T-cell (primary cell): Measurements from ENCODE around the gene HUWE1. TPM values are rescaled to one million over a fixed set of nuclear protein-coding genes. Genes with fewer than 3 reads are reported as not detected.
A peak's percentile ranks its signal among the peaks of the same experiment; 100 is the strongest.

Experiments
- ATAC-seq, 4 experiments: fragments of 200-7000 bp in 3 of 4; fragments of 150-1000 bp in 1 of 4; cut with Tn5 transposase; replicated peaks in 1 of 4; 1 replicate in 3 of 4; 2 replicates in 1 of 4; pipeline ENCODE4 v1.10.0; 2021; ENCODE audit warnings: moderate library complexity in 3 of 4, mild to moderate bottlenecking in 2 of 4, moderate number of reproducible peaks in 1 of 4
- CTCF ChIA-PET, 2 donors: fragments of 300-600 bp; sonication (Branson Sonifier 250); formaldehyde crosslinking; loops; one replicate each; lab custom pipeline; 2022; ENCODE audit warnings: antibody characterized with exemption in 2 of 2; lab: Charles Lee
- POLR2A ChIA-PET, 2 donors: fragments of 300-600 bp; sonication (Branson Sonifier 250); formaldehyde crosslinking; loops; one replicate each; lab custom pipeline; 2022; ENCODE audit warnings: antibody characterized with exemption in 2 of 2; lab: Charles Lee
- DNase-seq, 35 experiments: peaks; one replicate each; pipeline versions ENCODE4 v3.0.0 to v3.0.0-alpha.2; 2013 to 2023
- H3K27ac ChIP-seq: one replicate; pipeline ENCODE4 v1.5.1; 2013; ENCODE audit warnings: low read length
- H3K27me3 ChIP-seq, 2 experiments: replicated peaks in 1 of 2; 1 replicate in 1 of 2; 2 replicates in 1 of 2; pipeline versions ENCODE4 v1.6.1 to v1.7.0; 2013; ENCODE audit warnings: low read length in 1 of 2, mixed read lengths in 1 of 2; ENCODE audit not compliant: control insufficient read depth in 2 of 2, insufficient read depth in 2 of 2; ENCODE audit errors: extremely low read depth in 1 of 2
- H3K36me3 ChIP-seq, 2 donors: 1 replicate in 1 of 2; 2 replicates in 1 of 2; pipeline versions ENCODE4 v1.6.1 to v1.7.0; 2013; ENCODE audit warnings: low read length in 1 of 2; ENCODE audit not compliant: control insufficient read depth in 2 of 2, insufficient read depth in 1 of 2; ENCODE audit errors: extremely low read depth in 1 of 2
- H3K4me1 ChIP-seq, 2 experiments: 1 replicate in 1 of 2; 2 replicates in 1 of 2; pipeline versions ENCODE4 v1.6.1 to v1.7.0; 2013; ENCODE audit warnings: low read length in 2 of 2, mixed read lengths in 1 of 2; ENCODE audit not compliant: insufficient read depth in 2 of 2, control insufficient read depth in 1 of 2; ENCODE audit errors: extremely low read depth in 1 of 2
- H3K4me3 ChIP-seq, 2 donors: 1 replicate in 1 of 2; 2 replicates in 1 of 2; pipeline versions ENCODE4 v1.5.1 to v1.7.0; 2013; ENCODE audit warnings: mild to moderate bottlenecking in 2 of 2, low read length in 1 of 2, moderate library complexity in 1 of 2; ENCODE audit not compliant: control insufficient read depth in 1 of 2; ENCODE audit errors: extremely low read depth in 1 of 2
- H3K9me3 ChIP-seq: 2 replicates; pipeline ENCODE4 v1.7.0; 2013
- H3K27ac Mint-ChIP-seq, 2 donors: one replicate each; pipeline ENCODE4 v1.8.0; 2020 to 2021; ENCODE audit warnings: mild to moderate bottlenecking in 2 of 2, mixed read lengths in 2 of 2
- H3K27me3 Mint-ChIP-seq, 2 donors: one replicate each; pipeline ENCODE4 v1.8.0; 2021 to 2022; ENCODE audit warnings: mixed read lengths in 2 of 2
- H3K36me3 Mint-ChIP-seq: one replicate; pipeline ENCODE4 v1.8.0; 2021; ENCODE audit warnings: mixed read lengths
- H3K4me1 Mint-ChIP-seq, 3 donors: one replicate each; pipeline ENCODE4 v1.8.0; 2020 to 2022; ENCODE audit warnings: mixed read lengths in 3 of 3, mild to moderate bottlenecking in 1 of 3
- H3K4me3 Mint-ChIP-seq, 3 donors: one replicate each; pipeline ENCODE4 v1.8.0; 2020 to 2022; ENCODE audit warnings: mild to moderate bottlenecking in 3 of 3, mixed read lengths in 3 of 3, moderate library complexity in 3 of 3
- H3K9me3 Mint-ChIP-seq, 3 donors: one replicate each; pipeline ENCODE4 v1.8.0; 2020 to 2022; ENCODE audit warnings: mixed read lengths in 3 of 3
- WGBS: methylation state at CpG from one replicate; pipeline ENCODE4 v1.1.5; 2013; ENCODE audit warnings: missing lambda C conversion rate; ENCODE audit not compliant: insufficient coverage; 5-methylcytosine and 5-hydroxymethylcytosine counted together
- total RNA-seq, 35 experiments: library from RNA in 6 of 35; stranded (reverse) in 6 of 35; fragments of 120-200 nt in 1 of 35; gene quantifications; one replicate each; pipeline versions ENCODE4 v1.2.1 to v1.2.4 and lab custom pipeline; 2013 to 2026

HUWE1 gene
- total RNA-seq, 5 donors from 2014 or later (not counting 1 experiment from before 2014, with no cell fraction given), result 153 to 214 (median 179) TPM

- Mint-ChIP-seq H3K4me3 (peak overlapping the region; percentile 62 to 77 (median 74)), H3K9me3 (no peaks in the 10 kb centered on the region), H3K27me3 (no peaks in the 10 kb centered on the region), H3K4me1 (peaks cover 51 to 52% (median 52%) of the 10 kb centered on the region in 3 donors), H3K27ac (peak overlapping the region; percentile 89 to 90), H3K36me3 (peaks cover 3% of the 10 kb centered on the region)
- no peaks in the 10 kb centered on the region for H3K27me3 ChIP-seq
- H3K4me3 ChIP-seq, result peak overlapping the region; percentile 35 to 40
- ChIA-PET CTCF (interaction anchor here in 1 of 2 donors (0.7 kb wide), 1 partner anchor 31 kb away, joined by 3 read pairs; no protein-coding TSS in a partner anchor), POLR2A (interaction anchor here in 1 of 2 donors (1.0 kb wide), 2 partner anchors 28 to 31 kb away, joined by 3 to 9 read pairs; partner anchors contain the start of gene HUWE1)
- ATAC-seq (peak; percentile 78 to 84 (median 82)), DNase-seq (peak; percentile 10 to 78 (median 44))
- peaks cover 28 to 45% of the 10 kb centered on the region in 2 experiments for H3K4me1 ChIP-seq
- no peaks in the 10 kb centered on the region for H3K9me3 ChIP-seq
- peak overlapping the region; percentile 99 for H3K27ac ChIP-seq
- no peaks in the 10 kb centered on the region for H3K36me3 ChIP-seq
- WGBS, result 0% methylated on average over 3 of the region's 4 CpGs
Measured at GRCh38 chrX:53714580-53715345, 28.2 kb upstream of the HUWE1 start.

DNA sequence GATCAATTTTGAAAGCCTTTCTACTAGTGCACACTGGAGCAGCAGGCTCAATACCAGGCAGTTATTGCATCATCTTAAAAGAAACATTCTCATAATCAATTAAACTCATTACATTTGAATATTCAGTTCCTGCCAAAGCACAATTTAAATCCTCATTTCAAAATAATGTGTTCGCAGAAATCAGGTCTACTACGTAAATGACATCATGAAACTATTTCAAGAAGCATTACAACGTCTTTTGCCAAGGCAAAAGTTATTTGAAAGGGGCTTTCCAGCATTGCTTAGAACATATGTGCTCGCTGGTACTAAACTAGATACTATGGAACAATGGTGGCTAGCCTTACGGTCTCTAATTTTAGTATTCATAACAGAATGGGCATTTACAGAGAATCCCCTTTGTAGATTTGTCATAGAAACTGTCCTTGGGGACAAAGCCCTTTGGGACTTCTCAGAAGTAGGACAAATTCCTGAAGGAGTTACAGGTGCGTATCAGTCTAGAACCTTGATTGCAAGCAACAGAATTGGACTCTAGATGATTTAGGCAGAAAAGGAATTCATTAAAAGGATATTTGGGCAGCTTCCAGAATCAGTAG lies 27.6 kb upstream of the HUWE1 start:
- H3K4me3 Mint-ChIP-seq, result peak overlapping the region; percentile 62 to 77 (median 74)
- peak overlapping the region; percentile 35 to 40 for H3K4me3 ChIP-seq
- no peaks in the 10 kb centered on the region for H3K9me3 ChIP-seq
- peak in 1 of 4 experiments; percentile 53 for ATAC-seq
- DNase-seq, result peak in 3 of 35 experiments; percentile 0 to 65 (median 4)
- POLR2A ChIA-PET, result interaction anchor here in 1 of 2 donors (0.6 kb wide), 1 partner anchor 20 kb away, joined by 3 read pairs; no protein-coding TSS in a partner anchor
- H3K4me1 Mint-ChIP-seq, result peaks cover 51 to 52% (median 52%) of the 10 kb centered on the region in 3 donors
- H3K9me3 Mint-ChIP-seq, result no peaks in the 10 kb centered on the region
- H3K27ac Mint-ChIP-seq, result peak overlapping the region; percentile 89 to 90
- CTCF ChIA-PET, result no interaction called here
- peaks cover 3% of the 10 kb centered on the region for H3K36me3 Mint-ChIP-seq
- peak overlapping the region; percentile 99 for H3K27ac ChIP-seq
- no peaks in the 10 kb centered on the region for H3K27me3 ChIP-seq
- WGBS, result 50% methylated on average over 1 of the region's 6 CpGs
- H3K36me3 ChIP-seq, result no peaks in the 10 kb centered on the region
- peaks cover 28 to 45% of the 10 kb centered on the region in 2 experiments for H3K4me1 ChIP-seq
- H3K27me3 Mint-ChIP-seq, result no peaks in the 10 kb centered on the region

GRCh38 chrX:53711436-53711835 lies 24.9 kb upstream of the HUWE1 start:
- H3K27ac ChIP-seq, result no peak overlapping the region
- H3K4me3 Mint-ChIP-seq, result no peak overlapping the region
- H3K36me3 ChIP-seq, result no peaks in the 10 kb centered on the region
- H3K4me1 Mint-ChIP-seq, result peaks cover 33 to 34% (median 33%) of the 10 kb centered on the region in 3 donors
- no peak overlapping the region for H3K27ac Mint-ChIP-seq
- 100% methylated on average over 1 of the region's 6 CpGs for WGBS
- DNase-seq (no peak), ATAC-seq (no peak)
- H3K27me3 Mint-ChIP-seq, result no peaks in the 10 kb centered on the region
- H3K4me1 ChIP-seq, result peaks cover 23 to 30% of the 10 kb centered on the region in 2 experiments
- POLR2A ChIA-PET, result no interaction called here
- no peak overlapping the region for H3K4me3 ChIP-seq
- H3K9me3 Mint-ChIP-seq, result no peaks in the 10 kb centered on the region
- CTCF ChIA-PET, result no interaction called here
- no peaks in the 10 kb centered on the region for H3K27me3 ChIP-seq
- H3K36me3 Mint-ChIP-seq, result peaks cover 3% of the 10 kb centered on the region
- no peaks in the 10 kb centered on the region for H3K9me3 ChIP-seq

GRCh38 chrX:53704854-53705253 lies 18.3 kb upstream of the HUWE1 start:
- DNase-seq (no peak), ATAC-seq (no peak)
- H3K9me3 ChIP-seq, result no peaks in the 10 kb centered on the region
- Mint-ChIP-seq H3K9me3 (no peaks in the 10 kb centered on the region), H3K27ac (no peak overlapping the region), H3K4me3 (no peak overlapping the region), H3K27me3 (no peaks in the 10 kb centered on the region), H3K4me1 (no peaks in the 10 kb centered on the region), H3K36me3 (no peaks in the 10 kb centered on the region)
- H3K36me3 ChIP-seq, result no peaks in the 10 kb centered on the region
- no peak overlapping the region for H3K27ac ChIP-seq
- H3K4me1 ChIP-seq, result no peaks in the 10 kb centered on the region
- POLR2A ChIA-PET, result no interaction called here
- H3K4me3 ChIP-seq, result no peak overlapping the region
- CTCF ChIA-PET, result no interaction called here
- no CpG with 5 or more reads among the region's 3 CpGs for WGBS
- no peaks in the 10 kb centered on the region for H3K27me3 ChIP-seq

DNA sequence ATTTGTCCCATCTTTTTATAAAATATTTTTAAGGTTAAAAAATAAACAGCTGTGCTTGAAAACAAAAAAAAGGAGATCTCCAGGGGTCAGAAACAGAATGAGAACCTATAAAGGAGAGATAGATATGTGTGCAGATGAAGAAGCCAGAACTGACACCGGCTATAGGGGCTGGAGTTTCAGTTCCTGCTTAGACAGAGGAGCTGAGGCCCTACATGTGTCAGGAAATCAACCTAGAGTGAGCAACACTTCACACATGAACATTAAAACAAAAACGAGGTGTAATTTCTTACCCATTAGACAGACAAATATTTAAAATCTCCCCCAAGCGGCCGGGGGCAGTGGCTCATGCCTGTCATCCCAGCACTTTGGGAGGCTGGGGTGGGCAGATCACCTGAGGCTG lies 17.8 kb upstream of the HUWE1 start:
- no peaks in the 10 kb centered on the region for H3K36me3 ChIP-seq
- Mint-ChIP-seq H3K4me3 (no peak overlapping the region), H3K4me1 (no peaks in the 10 kb centered on the region), H3K27ac (no peak overlapping the region), H3K9me3 (no peaks in the 10 kb centered on the region), H3K27me3 (no peaks in the 10 kb centered on the region), H3K36me3 (no peaks in the 10 kb centered on the region)
- H3K27me3 ChIP-seq, result no peaks in the 10 kb centered on the region
- POLR2A ChIA-PET, result no interaction called here
- WGBS, result no CpG with 5 or more reads among the region's 4 CpGs
- no peaks in the 10 kb centered on the region for H3K9me3 ChIP-seq
- no peak overlapping the region for H3K27ac ChIP-seq
- ATAC-seq (no peak), DNase-seq (no peak)
- CTCF ChIA-PET, result no interaction called here
- H3K4me3 ChIP-seq, result no peak overlapping the region
- no peaks in the 10 kb centered on the region for H3K4me1 ChIP-seq

GRCh38 chrX:53695946-53696549 lies 9.5 kb upstream of the HUWE1 start:
- Histone ChIP-seq H3K27me3 (no peaks in the 10 kb centered on the region), H3K9me3 (no peaks in the 10 kb centered on the region), H3K4me1 (peaks cover 3 to 4% of the 10 kb centered on the region in 2 experiments), H3K27ac (no peak overlapping the region), H3K4me3 (no peak overlapping the region), H3K36me3 (no peaks in the 10 kb centered on the region)
- DNase-seq, result no peak
- ATAC-seq, result no peak
- CTCF ChIA-PET, result no interaction called here
- H3K4me3 Mint-ChIP-seq, result no peak overlapping the region
- WGBS, result 98% methylated on average over 6 of the region's 10 CpGs
- H3K27ac Mint-ChIP-seq, result no peak overlapping the region
- H3K27me3 Mint-ChIP-seq, result peaks cover 0 to 15% of the 10 kb centered on the region in 2 donors
- no peaks in the 10 kb centered on the region for H3K9me3 Mint-ChIP-seq
- H3K4me1 Mint-ChIP-seq, result peaks cover 8 to 22% (median 17%) of the 10 kb centered on the region in 3 donors
- H3K36me3 Mint-ChIP-seq, result no peaks in the 10 kb centered on the region
- POLR2A ChIA-PET, result no interaction called here
